GM18861 (cell line): ENCODE data around the gene IDH3A.

Source experiments
- ATAC-seq: cut with Tn5 transposase; IDR thresholded peaks from one replicate; pipeline ENCODE4 v1.9.1; 2021; ENCODE audit not compliant: unreplicated experiment

IDH3A gene

DNA sequence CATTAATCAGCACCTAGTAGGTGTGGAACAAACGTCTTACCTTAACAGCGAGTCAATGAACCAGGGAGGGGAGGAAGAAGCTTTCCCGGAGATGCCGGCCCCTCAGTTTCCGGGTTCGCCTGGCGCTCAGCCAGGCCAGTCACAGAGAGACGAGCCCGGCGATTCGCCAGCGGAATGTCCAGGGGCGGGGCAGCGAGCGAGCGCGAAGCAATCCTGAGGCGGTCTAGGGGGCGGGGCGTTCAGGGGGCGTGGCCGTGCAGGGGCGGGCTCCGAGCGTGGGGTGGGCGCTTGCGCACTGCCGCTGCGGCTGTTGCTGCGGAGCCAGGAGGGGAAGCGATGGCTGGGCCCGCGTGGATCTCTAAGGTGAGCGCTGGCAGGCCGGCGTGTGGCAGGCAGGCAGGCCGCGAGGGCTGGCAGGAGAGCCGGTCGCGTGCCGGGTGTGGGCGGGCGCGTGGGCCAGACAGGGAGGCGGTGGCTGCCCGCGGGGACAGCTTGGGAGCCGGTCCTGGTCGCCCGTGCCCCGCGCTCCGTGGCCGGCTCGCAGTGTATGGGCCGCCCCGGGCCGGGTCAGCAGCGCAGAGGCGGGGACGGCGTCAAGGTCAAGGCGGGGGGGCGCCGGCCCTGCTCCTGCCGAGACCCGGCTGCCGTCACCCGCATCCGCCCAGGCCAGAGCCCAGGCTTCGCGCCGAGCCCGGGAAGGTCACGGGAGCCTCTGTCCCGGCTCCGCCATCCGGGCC lies at the start of gene IDH3A:
TSS of gene IDH3A (plus strand) at position 295 of the 737 bp plus-strand sequence. CDS start at position 337, 42 bp downstream.
- ATAC-seq: peak; percentile 65

DNA sequence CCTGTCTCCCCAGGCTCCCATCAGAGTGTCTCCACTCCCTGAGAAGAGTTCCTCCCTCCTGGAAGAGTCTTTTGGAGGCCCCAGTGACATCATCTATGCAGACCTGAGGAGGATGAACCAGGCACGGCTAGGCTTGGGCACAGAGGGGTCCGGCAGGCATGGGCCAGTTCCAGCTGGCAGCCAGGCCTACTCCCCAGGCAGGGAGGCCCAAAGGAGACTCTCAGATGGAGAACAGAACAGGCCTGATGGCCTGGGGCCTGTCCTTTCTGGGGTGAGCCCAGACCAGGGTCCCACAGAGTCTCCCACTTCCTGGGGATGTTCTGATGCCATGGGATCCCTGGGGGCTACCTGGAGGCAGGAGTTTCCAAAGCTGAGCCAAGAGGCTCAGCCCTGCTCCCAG lies 48.3 kb upstream of the IDH3A start:
- no peak for ATAC-seq

DNA sequence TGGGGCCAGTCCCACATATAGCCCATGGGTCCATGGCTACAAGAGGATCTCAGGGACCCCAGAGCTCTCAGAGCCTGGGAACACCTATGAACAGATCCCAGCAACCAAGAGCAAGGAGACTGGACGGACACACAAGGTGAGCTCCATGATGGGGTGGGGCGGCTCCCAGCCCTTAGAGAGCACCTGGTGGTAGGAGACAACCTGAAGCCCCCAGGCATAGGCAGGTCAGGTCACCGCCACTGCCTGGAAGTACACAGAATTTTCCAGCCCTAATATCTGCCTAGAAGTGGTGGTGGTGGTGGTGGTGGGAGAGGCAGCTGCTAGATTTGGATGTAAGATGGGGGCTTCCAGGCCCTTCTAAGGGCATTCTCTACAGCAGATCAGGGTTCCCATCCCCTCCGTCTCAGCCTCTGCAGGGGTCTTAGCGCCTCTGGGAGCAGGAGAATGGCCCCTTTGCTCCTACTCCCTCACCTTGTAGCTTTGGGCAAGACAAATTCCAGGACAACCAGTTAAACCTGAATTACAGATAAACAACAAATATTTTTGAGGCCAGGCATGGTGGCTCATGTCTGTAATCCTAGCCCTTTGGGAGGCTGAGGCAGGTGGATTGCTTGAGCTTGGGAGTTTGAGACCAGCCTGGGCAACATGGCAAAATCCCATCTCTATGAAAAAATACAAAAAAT lies 47.6 kb upstream of the IDH3A start:
- no peak for ATAC-seq

DNA sequence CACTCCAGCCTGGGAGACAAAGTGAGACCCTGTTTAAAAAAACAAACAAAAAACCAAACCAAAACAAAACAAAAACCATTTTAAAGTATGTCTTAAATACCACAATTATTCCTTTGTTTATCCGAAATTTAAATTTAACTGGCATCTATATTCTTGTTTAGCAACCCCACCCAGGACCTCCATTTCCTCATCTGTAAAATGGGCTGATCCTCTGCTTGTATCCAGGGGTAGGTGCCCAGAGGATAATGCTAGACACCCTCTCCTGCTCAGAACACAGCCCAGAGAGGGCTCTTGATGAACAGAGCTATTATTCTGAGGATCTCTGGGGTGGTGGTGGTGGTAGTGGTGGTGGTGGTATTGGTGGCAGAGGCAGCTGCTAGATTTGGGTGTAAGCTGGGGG lies 47.0 kb upstream of the IDH3A start:
- ATAC-seq: no peak

DNA sequence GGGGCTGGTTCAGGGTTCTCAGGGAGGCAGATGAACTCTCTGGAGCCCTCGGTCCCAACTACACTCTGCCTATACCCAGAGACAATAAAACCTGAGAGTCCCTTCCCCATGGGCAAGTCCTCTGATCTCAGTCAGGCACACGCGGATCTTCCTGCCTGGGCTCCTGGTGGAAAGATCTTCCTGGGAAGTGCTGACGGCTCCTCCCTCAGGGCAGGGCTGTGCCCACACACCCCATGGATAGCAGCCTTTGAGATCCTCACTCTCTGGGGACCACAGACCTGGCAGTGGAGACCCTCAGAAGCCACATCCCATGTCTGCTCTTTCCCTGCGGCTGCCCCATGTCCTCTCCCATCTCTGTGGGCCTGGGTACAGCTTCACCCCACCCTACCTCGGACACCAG lies 46.4 kb upstream of the IDH3A start:
- ATAC-seq: no peak

DNA sequence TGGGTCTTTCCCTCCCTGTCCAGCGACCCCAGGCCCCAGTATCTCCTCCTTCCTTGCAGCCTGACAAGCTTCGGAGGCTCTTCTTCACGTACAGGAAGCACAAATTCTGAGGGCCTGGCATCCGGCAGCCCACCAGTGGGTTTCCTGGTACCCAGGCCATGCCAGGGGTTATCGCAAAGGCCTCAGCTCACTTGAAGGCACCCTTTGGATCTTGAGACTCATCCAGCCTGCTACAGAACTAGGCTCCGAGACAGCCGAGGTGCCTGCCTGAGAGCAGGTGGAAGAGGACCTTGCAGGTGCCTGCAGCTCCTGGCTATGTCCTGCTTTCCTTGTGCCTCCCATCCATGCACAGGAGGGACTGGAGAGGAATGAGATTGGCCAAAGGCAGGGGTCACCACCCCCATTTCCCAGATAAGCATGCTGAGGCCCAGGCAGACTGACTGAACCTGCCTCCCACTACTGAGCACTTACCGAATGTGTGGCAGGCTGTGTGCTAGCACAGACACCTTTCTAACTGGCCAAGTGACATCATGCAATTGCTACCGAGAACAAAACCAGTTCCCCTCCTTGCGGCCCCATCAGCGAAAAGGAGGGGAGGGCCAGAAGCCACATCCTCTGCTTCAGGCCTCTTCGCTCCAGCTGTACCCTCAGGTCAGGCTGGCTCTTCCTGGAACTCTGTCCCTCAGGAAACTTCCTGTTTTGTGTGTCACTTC lies 45.6 kb upstream of the IDH3A start:
- peak; percentile 68 for ATAC-seq

DNA sequence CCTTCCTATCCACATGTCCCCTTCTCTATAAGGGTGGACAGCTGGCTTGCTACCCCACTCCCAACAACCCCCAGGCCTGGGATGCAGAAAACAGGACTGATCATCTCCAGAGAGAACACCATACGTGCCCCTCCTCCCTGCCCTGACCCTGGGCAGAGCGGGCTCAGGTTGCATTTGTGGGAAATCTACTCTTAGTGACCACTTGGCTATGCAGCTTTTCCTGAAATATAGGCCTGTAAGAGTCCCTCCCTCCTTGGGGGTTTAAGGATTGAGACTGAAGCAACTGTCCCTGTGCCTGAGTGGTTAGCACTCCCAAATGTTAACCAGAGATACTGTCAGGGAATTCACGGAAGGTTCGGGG lies 45.1 kb upstream of the IDH3A start:
- peak; percentile 4 for ATAC-seq

DNA sequence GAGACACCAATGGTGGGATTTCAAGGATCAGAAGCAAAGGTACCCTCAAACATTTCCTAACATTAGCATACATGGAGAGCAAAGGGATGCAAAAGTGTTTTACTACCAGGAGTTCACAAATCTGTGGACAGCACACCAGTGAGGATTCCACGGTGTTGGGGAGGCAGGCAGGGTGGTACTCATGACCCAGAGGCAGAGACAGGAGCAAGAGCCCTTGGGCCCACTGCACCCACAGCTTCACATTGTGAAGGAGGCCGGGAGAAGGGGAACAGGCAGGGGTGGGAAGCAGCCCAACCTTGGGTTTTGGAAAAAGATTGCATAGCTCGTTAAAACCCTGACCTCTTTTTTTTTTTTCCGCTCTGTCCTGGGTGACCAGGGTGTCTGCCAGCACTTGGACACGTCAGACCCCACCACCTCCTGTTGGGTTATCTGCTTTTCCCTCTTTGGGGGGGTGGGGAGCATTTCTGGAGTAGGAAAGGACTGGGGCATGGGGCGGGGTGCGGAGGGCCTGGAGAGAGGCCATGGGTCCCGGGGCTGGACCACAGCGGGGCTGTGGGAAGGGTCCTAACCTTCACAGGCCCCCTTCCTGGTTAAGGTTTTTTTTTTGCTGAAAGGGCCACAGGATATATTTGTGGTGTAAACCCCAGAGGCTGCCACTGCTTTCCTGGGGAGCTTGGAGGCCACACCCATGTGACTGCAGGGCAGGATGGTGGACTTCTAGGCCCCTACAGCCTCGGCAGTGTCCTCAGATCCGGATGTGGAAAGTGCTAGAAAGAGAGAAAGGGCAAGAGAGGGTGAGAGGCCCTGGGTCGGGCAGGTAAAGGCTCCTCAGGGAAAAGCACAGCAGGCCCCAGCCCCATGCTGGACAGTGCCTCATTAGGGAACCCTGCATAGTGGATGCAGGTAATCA lies 44.3 kb upstream of the IDH3A start:
- no peak for ATAC-seq

DNA sequence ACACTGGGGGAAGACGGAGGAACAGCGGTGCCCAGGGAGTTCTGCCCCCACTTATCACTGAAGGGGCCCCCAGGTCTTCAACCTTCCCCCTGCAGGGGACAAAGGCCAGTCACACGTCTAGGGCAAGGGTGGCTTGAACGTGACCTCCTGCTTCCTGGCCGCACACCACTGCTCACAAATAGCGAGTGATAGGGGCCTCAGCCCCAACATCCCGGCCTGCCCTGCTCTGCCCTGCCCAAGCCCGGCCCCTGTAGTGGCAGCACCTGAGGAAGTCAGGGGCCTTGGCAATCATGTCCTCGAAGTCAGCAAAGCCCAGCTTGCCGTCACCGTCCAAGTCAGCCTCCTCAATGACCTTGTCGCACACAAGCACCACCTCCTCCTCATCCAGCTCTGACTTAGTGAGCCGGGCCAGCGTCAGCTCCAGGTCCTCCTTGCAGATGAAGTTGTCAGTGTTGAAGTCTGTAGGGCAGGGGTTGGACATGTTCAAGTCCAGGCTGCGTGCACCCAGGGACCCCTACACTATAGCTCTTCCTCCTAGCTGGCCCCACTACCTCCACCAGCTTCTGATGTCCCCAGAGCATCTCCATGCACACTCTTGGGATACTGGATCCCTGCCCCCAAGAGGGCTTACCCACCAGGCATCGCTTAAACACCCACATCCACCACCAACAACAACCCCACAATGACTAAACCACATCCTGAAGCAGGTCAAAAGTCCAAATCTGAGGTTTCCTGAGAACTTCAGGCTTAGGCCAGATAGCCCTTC lies 43.5 kb upstream of the IDH3A start:
- ATAC-seq: no peak

DNA sequence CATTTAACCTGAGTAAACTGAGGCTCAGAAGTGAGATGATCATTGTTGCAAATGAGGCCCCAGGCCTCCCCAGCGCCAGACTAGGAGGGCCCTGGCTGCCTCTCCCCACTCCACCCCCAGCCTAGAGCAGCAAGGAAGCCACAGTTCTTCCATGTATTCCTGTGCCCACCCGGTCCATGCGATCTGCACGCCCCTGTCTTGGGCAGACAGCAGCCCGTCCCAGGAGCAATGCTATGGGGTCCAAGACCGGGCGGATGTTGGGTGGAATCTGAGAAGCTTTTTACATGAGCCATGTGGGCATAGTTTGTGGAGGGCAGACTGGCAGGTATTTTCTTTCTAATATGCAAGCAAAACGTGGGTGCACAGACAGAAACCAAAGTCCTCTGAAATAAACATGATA lies 41.7 kb upstream of the IDH3A start:
- ATAC-seq: no peak

DNA sequence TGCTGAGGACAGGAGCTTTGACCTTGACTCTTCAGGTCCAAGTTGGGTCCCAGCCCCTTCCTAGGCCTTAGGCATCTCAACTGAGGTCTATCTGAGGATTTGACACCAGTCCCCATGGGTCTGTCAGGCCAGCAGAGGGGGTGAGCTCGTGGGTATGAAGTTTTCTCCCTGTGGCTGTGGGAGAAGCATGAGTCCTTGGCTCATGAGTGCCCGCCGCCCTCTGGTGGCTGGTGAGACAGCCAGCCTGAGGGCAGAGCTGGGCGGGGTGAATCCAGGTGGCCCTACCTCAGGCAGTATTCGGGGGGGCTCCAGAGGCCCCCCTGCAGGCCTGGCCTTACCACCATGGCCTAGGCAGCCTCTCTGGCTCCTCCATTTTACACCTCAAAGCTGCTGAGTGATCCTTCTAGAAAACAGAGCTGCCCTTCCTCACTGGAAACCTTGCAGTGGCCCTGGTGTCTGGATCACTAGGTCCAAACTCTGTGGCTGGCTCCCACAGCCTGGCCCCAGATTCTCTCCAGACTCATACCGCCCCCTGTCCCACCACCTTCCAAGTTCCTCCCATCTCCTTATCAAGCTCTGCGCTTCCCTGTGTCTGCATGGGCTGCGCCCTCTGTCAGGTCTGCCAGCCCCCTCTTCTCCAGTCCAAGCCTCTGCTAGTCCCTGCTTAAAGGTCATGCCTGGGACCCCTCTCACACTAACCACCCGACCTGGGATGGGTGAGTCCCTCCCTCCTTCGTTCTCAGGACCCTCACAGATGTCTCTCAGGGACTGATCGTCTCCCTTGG lies 40.7 kb upstream of the IDH3A start:
- ATAC-seq: peak; percentile 43

DNA sequence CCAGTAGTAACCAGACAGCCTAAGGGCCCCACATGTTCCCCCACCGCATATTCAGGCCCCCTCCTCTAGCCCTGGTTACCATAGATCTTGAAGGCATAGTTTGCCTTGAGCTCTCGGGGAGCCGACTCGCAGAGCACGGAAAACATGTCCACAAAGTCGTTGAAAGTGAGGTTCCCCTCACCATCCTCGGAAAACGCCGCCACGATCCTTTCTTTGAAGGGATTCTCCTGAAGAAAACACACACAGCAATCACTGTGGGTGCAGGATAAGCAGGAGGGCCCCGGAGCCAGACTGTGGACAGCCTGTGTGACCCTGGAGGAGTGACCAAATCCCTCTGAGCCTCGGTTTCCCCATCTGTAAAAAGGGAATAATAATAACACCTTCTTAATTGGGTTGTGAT lies 40.0 kb upstream of the IDH3A start:
- no peak for ATAC-seq

DNA sequence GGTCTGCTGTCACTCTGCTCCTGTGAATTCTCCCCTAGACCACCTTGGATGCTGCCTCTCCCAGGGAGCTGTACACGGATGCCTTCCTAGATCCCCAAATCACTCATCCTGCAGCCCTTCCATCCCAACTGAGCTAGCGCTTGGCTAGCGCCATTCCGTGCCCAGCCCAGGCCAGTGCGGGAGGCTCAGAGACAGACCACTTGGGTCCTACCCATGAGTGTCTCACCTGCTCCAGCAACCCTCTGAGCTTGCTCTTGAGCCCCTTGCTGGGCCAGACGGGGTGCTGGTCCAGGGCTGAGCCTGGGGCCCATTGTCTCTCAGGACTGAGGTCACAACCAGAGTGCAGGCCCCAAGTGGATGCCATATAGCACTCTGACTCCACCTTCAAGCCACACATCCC lies 39.1 kb upstream of the IDH3A start:
- no peak for ATAC-seq

DNA sequence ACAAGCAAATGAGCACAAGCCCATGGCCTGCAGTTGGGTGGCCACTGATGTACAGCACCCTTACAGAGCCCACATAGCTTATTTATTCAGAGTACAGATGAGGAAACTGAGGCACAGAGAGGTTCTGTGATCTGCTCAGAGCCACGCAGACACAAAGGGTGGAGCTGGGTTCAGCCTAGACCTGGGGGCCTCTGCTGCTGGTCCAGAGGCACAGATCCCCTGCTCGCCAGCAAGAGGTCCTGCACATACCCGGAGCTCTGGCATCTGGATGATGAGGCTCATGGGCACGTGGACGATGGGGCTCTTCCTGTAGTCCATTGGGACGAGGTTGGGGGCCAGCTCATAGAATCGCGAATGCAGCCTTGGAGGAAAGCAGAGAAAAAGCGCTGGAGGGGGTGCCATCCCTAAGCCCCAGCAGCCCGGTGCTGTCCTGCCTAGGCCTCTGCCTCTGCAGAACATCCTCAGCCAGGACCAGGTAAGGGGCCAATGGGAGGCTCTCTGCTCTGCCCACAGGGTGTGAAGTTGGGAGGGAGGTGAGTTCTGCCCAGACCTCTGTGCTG lies 38.2 kb upstream of the IDH3A start:
- no peak for ATAC-seq

DNA sequence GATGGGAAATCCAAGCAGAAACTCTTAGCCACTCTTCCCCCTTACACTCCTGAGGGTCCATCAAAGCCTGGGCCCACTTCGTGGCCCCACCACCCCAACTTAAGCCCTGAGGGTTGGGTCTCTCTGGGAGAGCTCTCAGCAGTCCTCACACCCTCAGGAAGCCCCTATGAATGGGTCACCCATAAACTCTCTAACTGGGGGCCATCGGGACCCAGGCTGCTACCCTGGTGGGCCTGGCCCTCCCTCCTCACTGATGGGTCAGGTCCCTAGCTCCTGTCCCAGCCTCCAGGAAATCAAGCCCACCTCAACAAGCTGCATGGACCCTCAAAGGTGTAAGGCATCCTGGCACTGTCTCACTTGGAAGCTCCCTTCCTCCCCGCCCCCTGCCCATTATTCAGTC lies 37.4 kb upstream of the IDH3A start:
- ATAC-seq: no peak

DNA sequence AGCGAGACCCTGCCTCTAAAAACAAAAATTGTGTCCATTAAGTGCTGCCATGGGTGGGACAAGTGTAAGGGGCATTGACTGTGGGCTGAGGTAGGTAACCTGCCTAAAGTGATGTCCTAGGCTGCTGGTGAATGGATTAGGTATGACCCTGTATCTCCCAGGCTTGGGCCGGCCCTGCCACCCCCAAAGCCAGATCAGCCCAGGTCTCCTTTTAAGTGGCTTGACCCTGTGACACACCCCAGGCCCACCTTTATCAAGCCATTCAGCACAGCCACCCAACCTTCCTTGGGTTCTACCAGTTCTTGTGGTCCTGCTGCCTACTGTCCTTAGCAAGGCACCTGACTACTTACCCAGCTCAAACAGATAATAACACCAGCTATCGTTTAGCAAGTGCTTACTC lies 36.6 kb upstream of the IDH3A start:
- no peak for ATAC-seq

DNA sequence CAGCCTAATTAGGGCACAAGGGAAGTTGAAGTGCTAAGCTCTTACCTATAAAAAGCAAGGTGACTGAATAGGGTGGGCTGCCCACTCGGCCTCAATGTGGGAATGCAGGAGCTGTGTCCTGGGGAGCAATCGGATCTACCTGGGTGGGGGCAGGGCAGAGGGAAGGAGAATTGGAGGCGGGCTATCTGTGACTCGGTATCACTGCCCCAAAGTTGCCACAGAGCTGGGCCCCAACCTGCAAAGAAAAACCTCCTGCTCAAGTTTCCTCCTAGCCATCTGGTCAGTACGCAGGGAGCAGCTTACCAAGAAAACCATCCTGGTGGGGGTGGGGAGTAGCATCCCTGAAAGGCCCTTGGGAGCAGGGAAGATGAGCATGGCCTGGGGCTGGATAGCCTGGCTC lies 28.6 kb upstream of the IDH3A start:
- no peak for ATAC-seq

DNA sequence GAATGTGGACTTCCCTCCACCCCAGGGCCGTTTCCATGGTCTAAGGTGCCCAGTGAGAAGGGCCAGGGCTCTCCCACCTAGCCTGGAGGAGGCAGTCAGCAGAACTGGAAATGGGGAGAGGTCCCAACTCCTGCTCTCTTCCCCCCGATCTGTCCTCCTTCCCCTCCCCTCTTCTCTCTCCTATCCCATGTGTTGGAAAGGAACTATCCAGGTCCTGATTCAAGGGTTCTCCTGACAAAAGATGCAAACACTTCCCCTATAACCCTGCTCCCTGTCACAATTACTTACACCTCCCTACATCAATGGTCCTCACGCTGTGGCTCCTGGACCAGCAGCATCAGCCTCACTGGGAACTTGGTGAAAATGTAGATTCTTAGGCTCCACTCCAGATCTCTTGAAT lies 23.9 kb upstream of the IDH3A start:
- no peak for ATAC-seq

DNA sequence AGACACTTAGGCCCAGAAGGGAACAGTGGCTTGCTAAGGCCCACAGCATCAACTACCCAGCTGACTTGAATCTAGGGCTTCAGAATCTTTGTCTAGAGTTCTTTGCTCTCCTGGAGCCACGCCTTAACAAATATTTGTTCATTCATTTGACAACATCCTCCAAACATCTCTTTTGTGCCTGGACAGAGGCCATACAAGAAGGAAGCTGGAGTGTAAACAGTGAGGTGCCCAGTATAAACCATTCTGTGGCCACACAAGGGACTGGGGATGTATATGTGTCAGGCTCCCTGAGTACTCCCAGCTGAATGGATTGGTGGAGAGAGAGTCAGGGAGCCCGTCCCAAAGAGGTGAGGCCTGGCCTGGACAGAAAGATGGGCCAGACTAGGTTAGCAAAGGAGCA lies 21.3 kb upstream of the IDH3A start:
- no peak for ATAC-seq
